Stimulated activated CD4-positive, alpha-beta T cell treated with anti-CD3 and anti-CD28 coated beads, Interleukin-2, amount 100 ng/mL, for 48 hours (primary cell): Measurements from ENCODE around the gene ANKRD66.
"Not testable (repeated sequence)": the region's sequence is repeated elsewhere in the genome, so short reads cannot be mapped to it uniquely, and the experiment has no call there.

Source experiments
- DNase-seq, 2 donors: peaks; one replicate each; pipeline ENCODE4 v3.0.0-alpha.2; 2020

The ANKRD66 gene

DNA sequence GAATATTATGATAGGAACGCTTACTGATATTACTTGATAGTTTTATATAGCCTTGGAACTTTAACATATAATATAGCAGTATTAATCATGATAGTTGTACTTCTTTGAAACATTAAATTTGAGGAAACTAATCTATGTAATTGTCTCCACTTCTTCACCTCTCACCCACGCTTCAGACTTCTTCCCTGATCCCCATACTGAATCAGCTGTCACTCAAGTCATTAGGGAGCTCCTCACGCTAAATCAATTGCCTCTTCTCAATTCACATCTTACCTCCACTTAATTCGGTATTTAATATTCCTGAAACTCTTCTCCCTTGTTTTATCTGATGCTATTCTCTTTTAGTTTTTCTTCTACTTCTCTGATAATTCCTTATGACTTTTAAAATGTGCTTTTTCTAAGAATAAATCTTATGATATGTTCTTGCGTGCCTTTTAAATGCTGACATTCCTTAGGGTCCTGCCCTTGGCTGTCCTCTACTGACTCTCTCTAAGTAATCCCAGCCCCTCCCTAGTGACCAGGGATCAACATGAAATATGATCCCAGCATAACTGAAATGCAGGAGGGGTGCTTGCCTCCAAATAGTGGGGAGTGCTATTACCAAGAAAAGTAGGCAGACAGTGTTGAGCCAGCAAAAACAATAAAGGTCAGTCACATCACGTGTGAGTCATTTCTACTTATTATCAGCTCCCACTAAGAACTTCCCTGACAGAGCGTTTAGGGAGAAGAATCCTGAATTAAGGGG lies 9.9 kb downstream of the ANKRD66 start:
- no peak for DNase-seq

- no peak for DNase-seq
Measured at GRCh38 chr6:46757214-46757596, 10.5 kb downstream of the ANKRD66 start.

DNA sequence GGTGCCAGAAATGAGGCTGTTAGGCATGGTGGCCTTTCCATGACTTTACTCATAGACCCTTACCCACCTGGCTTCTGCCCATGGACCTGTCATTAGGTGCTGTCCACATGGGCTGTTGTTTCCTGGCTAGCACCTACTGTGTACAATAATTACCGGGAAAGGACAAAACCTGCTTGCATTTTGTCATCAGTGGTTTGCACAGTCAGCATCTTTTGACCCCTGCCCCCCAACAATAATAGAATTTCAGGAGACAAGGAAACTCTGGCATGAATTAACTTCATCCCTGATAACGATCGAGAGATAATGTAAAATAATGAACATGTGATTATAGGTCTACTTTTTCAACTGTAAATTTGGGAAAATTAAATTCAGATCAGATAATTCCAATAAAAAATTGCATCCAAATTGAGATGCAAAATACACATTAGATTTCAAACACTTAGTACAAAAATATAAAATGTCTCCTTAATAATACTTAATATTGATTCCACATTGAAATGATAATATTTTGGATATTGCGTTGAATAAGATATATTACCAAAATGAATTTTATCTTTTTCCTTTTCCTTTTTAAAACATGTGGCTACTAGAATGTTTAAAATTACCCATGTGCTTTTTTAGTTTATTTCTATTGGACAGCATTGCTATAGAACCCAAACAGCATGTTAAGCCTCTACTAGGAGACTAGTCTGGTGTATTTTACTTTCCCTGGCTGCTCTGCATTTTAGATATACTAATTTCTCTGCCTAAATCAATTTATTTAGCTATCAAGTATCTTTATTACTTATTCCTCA lies 12.4 kb downstream of the ANKRD66 start:
- no peak for DNase-seq

GRCh38 chr6:46760925-46761324 lies 14.2 kb downstream of the ANKRD66 start:
- DNase-seq: no peak

DNA sequence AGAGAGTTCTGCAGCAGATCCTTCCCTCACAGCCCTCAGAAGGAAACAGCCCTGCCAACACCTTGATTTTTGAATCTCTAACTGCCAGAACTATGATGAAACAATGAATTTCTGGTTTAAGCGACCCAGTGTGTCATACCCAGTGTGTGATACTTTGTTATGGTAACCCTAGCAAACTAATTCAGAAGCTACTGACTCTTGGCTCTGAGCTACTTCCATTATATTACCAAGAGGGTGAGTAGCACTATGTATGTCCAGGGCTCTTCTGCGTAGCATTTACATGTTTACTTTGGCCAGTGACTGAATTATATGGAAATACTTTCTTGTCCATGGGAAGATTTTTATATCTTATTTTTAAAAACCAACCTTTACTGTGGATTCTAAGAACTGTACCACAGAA lies 16.7 kb downstream of the ANKRD66 start:
- no peak for DNase-seq

DNA sequence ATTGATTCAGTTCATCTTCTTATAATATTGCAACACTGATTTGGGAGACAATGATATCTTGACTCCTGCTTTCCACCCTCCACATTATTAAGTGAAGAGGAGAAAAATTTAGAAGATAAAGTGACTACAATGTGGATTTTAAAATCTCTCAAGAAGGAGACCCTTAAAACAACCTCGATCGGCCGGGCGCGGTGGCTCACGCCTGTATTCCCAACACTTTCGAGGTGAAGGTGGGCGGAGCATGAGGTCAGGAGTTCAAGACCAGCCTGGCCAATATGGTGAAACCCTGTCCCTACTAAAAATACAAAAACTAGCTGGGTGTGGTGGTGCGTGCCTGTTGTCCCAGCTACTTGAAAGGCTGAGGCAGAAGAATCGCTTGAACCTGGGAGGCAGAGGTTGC lies 17.5 kb downstream of the ANKRD66 start:
- DNase-seq: not testable (repeated sequence)

DNA sequence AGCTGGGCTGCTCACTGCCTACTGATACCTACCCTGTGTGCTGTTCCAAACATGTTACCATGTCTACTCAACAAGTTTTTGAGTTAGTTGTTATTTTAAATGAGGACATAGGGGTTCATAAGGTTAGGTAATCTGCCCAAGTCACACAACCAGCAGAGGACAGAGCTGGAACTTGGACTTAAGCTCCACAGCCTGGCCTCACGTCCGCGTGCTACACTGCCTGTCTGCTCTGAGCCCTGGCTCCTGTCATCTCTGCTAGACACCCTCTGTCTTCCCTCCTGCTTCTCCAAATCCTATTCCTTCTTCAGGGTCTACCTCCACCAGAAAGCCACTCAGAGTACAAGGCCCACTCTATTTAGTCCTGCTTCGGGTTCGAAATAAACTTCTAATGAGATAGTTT lies 18.2 kb downstream of the ANKRD66 start:
- DNase-seq: no peak

- no peak for DNase-seq
Measured at GRCh38 chr6:46772016-46772415, 25.3 kb downstream of the ANKRD66 start.

DNA sequence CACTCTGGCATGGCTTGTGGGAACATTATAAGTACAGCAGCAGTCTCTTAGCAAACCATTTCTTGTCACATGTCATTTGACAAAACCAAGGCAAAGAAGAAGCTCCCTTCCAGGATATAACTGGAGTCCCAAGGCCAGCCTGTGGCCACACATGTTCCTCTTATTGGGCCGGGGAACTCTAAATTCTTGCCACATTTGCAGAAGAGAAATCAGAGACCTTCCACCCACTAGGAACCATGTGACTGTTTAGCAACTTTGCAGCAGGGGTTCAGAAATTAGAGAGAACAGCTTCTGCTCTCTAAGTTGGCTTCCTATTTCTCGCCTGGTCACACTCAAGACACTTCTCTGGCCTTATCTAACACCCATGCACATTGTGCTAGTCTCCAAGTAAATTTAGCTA lies 26.0 kb downstream of the ANKRD66 start:
- DNase-seq: no peak

DNA sequence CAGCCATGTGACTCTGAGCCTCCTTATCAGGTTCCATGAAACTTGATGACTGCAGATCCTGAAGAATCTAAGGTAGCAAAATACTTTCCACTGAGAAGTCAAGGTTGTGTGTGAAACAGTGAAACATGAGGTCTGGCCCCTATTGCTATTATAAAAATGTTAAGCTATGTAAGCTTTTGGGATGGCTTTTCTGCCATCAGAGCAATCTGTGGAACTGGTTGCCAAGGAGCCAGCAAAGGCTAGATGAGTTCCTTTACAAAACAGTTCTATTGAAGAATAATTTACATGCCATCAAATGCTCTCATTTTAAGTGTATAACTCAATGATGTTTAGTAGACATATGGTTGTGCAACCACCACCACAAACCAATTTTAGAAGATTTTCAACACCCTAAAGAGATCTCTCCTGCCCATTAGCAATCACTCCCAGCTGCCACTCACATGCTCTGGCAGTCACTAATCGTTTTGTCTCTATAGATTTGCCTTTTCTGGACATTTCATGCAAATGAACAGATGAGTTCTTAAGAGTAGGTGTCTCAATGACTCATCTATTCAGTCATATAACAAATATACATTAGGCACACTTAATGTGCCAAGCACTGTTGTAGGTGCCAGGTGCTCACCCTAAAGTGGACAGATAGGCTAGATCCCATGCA lies 26.6 kb downstream of the ANKRD66 start:
- DNase-seq: no peak

DNA sequence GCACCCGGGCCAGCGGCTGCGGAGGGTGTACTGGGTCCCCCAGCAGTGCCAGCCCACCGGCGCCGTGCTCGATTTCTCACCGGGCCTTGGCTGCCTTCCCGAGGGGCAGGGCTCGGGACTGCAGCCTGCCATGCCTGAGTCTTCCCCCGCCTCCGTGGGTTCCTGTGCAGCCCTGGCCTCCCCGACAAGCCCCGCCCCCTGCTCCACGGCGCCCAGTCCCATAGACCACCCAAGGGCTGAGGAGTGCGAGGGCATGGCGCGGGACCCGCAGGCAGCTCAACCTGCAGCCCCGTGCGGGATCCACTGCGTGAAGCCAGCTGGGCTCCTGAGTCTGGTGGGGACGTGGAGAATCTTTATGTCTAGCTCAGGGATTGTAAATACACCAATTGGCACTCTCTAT lies 28.0 kb downstream of the ANKRD66 start:
- DNase-seq: not testable (repeated sequence)

- DNase-seq: no peak
Measured at GRCh38 chr6:46776070-46776712, 29.5 kb downstream of the ANKRD66 start.

- no peak for DNase-seq
Measured at GRCh38 chr6:46777476-46778346, 31.0 kb downstream of the ANKRD66 start.

- peak; percentile 20 to 33 for DNase-seq
Measured at GRCh38 chr6:46781478-46782378, 35.0 kb downstream of the ANKRD66 start.

DNA sequence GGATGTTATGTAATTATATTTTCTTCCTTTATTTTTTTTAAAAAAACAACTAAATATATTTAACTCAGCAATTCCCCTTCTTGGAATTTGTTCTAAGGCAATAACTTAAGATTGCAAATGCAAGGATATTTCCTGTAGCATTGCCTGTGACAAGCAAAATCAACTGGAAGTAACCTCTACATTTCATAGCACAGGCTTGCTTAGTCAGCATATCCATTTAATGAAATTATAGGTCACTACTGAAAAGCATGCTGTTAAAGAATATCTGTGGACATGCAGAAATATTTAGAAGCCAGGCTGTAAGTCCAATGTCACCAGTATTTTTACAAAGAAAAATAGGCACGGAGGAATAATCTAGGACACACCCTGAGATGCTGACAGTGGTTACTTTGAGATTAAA lies 37.8 kb downstream of the ANKRD66 start:
- DNase-seq: no peak

GRCh38 chr6:46787871-46788540 lies 41.3 kb downstream of the ANKRD66 start:
- no peak for DNase-seq

DNA sequence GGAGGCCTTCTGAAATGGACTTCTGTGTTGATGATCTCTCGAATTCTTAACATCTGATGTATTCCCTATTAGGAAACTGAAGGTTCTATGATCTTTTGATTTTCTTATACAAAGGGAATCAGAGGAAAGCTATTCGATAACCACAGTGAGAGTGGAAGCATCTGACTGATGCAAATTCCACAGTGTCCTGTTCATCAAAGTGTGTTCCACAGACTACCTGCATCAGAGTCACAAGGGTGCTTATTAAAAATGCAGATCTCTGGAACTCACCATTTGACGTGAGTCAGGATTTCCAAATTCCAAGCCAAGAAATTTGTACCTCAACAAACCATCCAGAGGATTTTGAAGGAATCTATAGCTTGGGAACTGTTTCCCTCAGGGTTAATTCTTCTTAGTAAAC lies 42.1 kb downstream of the ANKRD66 start:
- no peak for DNase-seq

DNA sequence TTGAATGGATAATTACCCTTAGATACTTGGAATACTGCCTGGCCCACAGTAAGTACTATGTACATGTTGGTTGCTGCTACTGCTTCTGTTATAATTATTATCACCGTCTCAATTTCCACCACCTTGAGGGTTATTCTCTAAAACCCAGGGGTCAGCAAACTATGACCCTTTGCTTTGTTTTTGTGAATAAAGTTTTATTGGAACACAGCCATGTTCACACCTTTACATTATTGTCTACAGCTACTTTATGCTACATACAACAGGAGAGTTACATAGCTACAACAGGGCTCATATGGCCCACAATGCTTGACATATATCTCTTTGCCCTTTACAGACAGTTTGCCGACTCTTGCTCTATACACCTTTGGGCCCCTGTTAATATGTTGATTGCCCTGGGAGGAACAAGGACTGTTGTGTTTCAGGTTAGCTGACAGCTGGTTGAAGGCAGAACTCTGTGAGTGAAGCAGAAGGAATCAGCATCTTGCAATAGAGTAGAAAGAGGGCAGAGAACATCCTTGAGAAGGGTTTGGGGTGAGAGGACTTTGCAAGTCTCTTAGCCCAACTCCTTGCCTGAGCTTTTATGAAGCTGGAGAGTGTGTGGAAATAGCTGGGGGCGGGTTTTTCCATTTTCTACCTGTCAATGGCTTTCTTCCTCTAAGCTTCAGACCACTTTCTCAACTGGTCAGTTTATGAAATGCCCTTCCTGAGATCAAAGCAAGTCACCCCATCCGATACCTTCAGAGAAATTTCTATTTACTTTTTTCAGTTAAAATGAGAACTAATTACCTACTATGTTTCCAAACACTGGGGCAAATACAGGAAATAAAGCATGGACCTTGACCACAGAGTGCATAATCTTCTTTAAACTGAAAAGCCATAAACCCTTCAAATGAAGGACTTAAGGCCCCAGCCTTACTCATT lies 43.0 kb downstream of the ANKRD66 start:
- DNase-seq: no peak

GRCh38 chr6:46790355-46790874 lies 43.7 kb downstream of the ANKRD66 start:
- DNase-seq: no peak
